Measurements from ENCODE around the gene MAP2K5.

DNA sequence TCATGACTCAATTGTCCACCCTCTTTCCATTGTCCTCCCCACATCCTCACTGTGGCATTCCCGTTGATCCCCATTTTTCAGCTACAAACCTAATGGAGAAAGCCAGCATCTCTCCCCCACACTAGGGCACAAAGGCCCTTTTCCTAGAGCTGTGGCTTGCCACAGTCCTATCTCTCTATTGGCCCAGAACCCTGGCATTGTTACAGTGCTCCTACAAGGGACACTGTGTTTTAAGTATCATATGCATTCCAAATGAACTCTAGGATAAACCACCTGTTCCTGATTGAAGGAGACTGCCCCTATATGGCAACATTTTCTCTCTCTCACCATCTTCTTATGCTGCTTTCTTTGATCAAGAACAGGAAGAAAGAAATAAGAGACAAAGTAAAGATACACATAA is 213.4 kb downstream of the MAP2K5 start:
- TF ChIP-seq, protein P1, sequence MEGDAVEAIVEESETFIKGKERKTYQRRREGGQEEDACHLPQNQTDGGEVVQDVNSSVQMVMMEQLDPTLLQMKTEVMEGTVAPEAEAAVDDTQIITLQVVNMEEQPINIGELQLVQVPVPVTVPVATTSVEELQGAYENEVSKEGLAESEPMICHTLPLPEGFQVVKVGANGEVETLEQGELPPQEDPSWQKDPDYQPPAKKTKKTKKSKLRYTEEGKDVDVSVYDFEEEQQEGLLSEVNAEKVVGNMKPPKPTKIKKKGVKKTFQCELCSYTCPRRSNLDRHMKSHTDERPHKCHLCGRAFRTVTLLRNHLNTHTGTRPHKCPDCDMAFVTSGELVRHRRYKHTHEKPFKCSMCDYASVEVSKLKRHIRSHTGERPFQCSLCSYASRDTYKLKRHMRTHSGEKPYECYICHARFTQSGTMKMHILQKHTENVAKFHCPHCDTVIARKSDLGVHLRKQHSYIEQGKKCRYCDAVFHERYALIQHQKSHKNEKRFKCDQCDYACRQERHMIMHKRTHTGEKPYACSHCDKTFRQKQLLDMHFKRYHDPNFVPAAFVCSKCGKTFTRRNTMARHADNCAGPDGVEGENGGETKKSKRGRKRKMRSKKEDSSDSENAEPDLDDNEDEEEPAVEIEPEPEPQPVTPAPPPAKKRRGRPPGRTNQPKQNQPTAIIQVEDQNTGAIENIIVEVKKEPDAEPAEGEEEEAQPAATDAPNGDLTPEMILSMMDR (IDR thresholded peaks at IDR 0.05): no peak
- TF ChIP-seq POLR2A (IDR thresholded peaks at IDR 0.05): no peak
